ENCODE data around the gene PHLDB1. TPM values are rescaled to one million over a fixed set of nuclear protein-coding genes. Genes with fewer than 3 reads are reported as not detected.

The PHLDB1 gene
- total RNA-seq, 1 donor from 2014 or later: 164 TPM

GRCh38 chr11:118690553-118691304 is 83.3 kb downstream of the PHLDB1 start:
- no peaks in the 10 kb centered on the region for H3K36me3 Mint-ChIP-seq (ENCODE audit: low read depth)
- no peak for DNase-seq (ENCODE audit: low spot score)
- no peaks in the 10 kb centered on the region for H3K27me3 Mint-ChIP-seq (ENCODE audit: low read depth)
- TF ChIP-seq, protein P1, sequence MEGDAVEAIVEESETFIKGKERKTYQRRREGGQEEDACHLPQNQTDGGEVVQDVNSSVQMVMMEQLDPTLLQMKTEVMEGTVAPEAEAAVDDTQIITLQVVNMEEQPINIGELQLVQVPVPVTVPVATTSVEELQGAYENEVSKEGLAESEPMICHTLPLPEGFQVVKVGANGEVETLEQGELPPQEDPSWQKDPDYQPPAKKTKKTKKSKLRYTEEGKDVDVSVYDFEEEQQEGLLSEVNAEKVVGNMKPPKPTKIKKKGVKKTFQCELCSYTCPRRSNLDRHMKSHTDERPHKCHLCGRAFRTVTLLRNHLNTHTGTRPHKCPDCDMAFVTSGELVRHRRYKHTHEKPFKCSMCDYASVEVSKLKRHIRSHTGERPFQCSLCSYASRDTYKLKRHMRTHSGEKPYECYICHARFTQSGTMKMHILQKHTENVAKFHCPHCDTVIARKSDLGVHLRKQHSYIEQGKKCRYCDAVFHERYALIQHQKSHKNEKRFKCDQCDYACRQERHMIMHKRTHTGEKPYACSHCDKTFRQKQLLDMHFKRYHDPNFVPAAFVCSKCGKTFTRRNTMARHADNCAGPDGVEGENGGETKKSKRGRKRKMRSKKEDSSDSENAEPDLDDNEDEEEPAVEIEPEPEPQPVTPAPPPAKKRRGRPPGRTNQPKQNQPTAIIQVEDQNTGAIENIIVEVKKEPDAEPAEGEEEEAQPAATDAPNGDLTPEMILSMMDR (IDR thresholded peaks at IDR 0.05): no peak
- H3K4me1 Mint-ChIP-seq (ENCODE audit: low read depth): peaks cover 26% of the 10 kb centered on the region
- no peaks in the 10 kb centered on the region for H3K9me3 Mint-ChIP-seq (ENCODE audit: low read depth)
- no peak overlapping the region for H3K4me3 Mint-ChIP-seq (ENCODE audit: unreplicated experiment)
- no peak overlapping the region for H3K27ac Mint-ChIP-seq (ENCODE audit: unreplicated experiment)

DNA sequence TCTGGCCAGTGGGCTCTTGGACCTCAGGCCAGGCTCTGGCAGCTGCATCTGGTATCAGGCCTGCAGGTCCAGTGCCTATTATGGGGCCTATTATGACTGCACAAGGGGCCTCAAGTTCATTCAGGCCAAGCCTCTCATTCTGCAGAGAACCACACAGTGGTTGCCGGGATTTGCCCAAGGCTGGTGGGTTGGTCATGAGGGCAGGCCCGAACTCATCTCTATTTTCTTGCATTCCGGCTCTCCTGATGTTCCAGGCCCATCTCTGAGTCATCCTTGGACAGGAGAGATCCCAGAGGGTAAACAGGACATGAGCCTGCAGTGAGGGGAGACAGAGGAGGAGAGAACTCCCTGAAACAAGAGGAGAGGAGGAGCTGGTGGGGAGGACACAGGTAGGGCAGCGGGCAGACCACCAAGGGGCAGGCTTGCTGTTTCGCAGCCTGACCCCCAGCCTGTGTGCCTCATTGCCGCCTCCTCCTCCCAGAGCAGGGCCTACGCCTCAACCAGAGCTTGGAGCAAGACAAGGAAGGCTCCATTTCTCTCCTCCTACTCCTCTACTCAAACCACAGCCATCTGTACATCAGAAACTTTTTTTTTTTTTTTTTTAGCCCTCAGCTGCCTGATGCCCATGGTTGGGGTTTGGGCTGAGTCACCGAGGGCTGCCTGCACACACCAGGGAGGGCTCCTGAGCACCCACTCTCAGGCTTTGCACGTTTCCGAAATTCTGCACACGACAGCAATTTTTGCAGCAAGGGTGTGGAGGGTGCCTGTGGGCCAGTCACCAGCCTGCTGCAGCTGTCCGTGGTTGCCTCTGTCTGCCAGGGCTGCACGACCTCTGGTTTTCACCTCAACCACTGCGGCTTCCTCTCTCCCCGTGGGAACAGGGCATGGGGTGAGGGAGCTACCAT is 84.8 kb downstream of the PHLDB1 start:
- H3K36me3 Mint-ChIP-seq (ENCODE audit: low read depth): no peaks in the 10 kb centered on the region
- no peak overlapping the region for H3K4me3 Mint-ChIP-seq (ENCODE audit: unreplicated experiment)
- peaks cover 26% of the 10 kb centered on the region for H3K4me1 Mint-ChIP-seq (ENCODE audit: low read depth)
- no peak overlapping the region for H3K27ac Mint-ChIP-seq (ENCODE audit: unreplicated experiment)
- no peaks in the 10 kb centered on the region for H3K9me3 Mint-ChIP-seq (ENCODE audit: low read depth)
- no peak for DNase-seq (ENCODE audit: low spot score)
- H3K27me3 Mint-ChIP-seq (ENCODE audit: low read depth): no peaks in the 10 kb centered on the region
- TF ChIP-seq, protein P1 (IDR thresholded peaks at IDR 0.05): no peak

DNA sequence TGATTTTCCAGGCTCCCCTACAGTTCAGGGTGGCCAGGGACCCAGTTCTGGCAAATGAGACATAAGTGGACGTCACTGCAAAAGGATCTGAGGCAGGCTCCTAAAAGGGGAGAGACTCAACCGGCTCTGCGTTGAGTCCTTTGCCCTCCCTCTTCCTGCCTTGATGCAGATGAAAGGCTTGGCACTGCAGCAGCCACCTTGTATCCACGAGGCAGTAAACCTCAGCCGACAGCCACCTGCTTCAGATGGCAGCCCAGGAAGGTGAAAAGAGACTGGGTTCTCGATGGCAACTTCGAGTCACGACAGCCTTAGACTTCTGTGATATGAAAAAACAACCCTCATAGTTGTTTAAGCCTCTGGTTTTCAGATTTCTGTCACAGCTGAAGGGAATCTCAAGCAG is 86.8 kb downstream of the PHLDB1 start:
- Mint-ChIP-seq H3K4me3 (ENCODE audit: unreplicated experiment) (no peak overlapping the region), H3K9me3 (ENCODE audit: low read depth) (no peaks in the 10 kb centered on the region), H3K27me3 (ENCODE audit: low read depth) (no peaks in the 10 kb centered on the region), H3K4me1 (ENCODE audit: low read depth) (peaks cover 26% of the 10 kb centered on the region), H3K27ac (ENCODE audit: unreplicated experiment) (no peak overlapping the region), H3K36me3 (ENCODE audit: low read depth) (no peaks in the 10 kb centered on the region)
- DNase-seq (ENCODE audit: low spot score): no peak
- TF ChIP-seq, protein P1 (IDR thresholded peaks at IDR 0.05): no peak

DNA sequence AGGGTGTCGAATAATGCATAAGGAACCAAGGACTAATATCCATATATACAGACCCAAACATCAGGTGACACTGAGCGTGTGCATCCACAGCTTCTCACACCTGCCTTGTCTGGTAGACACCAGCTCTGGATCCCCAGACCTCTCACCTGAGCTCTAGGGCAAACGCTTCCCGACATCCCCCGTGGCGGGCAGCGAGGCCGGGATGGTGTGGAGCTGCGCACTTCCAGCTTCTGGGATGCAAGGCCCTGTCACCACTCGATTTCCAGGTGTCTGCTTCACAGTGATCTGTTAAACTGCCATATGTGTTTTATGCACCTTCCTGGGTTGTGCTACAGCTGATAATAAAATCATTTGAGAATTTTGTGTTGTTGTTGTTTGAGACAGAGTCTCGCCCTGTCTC is 87.4 kb downstream of the PHLDB1 start:
- Mint-ChIP-seq H3K27me3 (ENCODE audit: low read depth) (no peaks in the 10 kb centered on the region), H3K4me1 (ENCODE audit: low read depth) (peaks cover 26% of the 10 kb centered on the region), H3K27ac (ENCODE audit: unreplicated experiment) (no peak overlapping the region), H3K36me3 (ENCODE audit: low read depth) (no peaks in the 10 kb centered on the region), H3K4me3 (ENCODE audit: unreplicated experiment) (no peak overlapping the region), H3K9me3 (ENCODE audit: low read depth) (no peaks in the 10 kb centered on the region)
- no peak for DNase-seq (ENCODE audit: low spot score)
- TF ChIP-seq, protein P1 (IDR thresholded peaks at IDR 0.05): no peak

DNA sequence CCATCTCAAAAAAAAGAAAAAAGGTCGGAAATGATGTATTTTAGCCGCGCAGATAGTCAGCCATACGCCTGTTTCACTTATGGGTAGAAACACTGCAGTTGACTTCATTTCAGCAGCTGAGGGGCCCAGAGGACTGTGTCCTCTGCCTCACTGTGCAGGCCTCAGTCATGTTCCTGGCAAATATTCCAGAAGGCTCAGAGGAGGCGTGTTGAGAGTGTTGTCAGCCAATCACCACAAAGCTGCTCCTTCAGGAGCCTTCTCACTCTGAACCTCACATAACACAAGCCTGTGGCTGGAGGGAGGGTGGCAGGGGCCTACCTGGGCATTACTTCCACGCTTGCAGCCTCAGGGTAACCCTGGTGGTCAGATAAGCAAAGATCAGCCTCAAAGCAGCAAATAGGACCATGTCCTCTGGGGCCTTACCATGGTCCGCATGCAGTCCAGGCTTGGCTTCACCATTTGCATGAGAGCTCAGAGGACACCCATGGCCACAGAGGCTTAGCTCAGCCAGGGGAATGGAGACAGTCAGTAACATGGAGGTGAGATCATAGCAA is 89.3 kb downstream of the PHLDB1 start:
- no peak for DNase-seq (ENCODE audit: low spot score)
- TF ChIP-seq, protein P1 (IDR thresholded peaks at IDR 0.05): no peak
- Mint-ChIP-seq H3K36me3 (ENCODE audit: low read depth) (no peaks in the 10 kb centered on the region), H3K4me3 (ENCODE audit: unreplicated experiment) (no peak overlapping the region), H3K4me1 (ENCODE audit: low read depth) (peaks cover 15% of the 10 kb centered on the region), H3K27ac (ENCODE audit: unreplicated experiment) (no peak overlapping the region), H3K9me3 (ENCODE audit: low read depth) (peaks cover 4% of the 10 kb centered on the region), H3K27me3 (ENCODE audit: low read depth) (no peaks in the 10 kb centered on the region)
